Kidney epithelial cell (primary cell): ENCODE results near the gene SLA2. TPM values are rescaled to one million over a fixed set of nuclear protein-coding genes. Genes with fewer than 3 reads are reported as not detected.
"Not testable (repeated sequence)": the region's sequence is repeated elsewhere in the genome, so short reads cannot be mapped to it uniquely, and the experiment has no call there.

ENCODE experiments used
- DNase-seq: peaks from one replicate; pipeline ENCODE4 v3.0.0-alpha.2; 2010; ENCODE audit warnings: low read depth
- H3K27me3 ChIP-seq: 2 replicates; pipeline ENCODE4 v1.6.0; 2011; ENCODE audit warnings: low read length; ENCODE audit not compliant: control insufficient read depth, insufficient read depth
- H3K36me3 ChIP-seq: 2 replicates; pipeline ENCODE4 v1.5.1; 2011; ENCODE audit warnings: low read length; ENCODE audit not compliant: control insufficient read depth, insufficient read depth
- H3K4me3 ChIP-seq: 2 replicates; pipeline ENCODE4 v1.5.1; 2011; ENCODE audit warnings: low read depth, mild to moderate bottlenecking, control low read depth, low read length
- total RNA-seq: library from RNA; depleted of rRNA; stranded (reverse); fragments of >200 nt; gene quantifications from 2 replicates; pipeline ENCODE4 v1.2.3, GENCODE V29; 2015
- TF ChIP-seq, protein P1 (sequence below): IDR thresholded peaks from 2 replicates; pipeline ENCODE4 v1.5.1; 2011; ENCODE audit warnings: mild to moderate bottlenecking, moderate library complexity, low read length, control low read depth, inconsistent platforms; ENCODE audit not compliant: insufficient read depth, poor library complexity, severe bottlenecking

Gene SLA2
- total RNA-seq, 1 donor from 2014 or later, result 0.08 TPM

DNA sequence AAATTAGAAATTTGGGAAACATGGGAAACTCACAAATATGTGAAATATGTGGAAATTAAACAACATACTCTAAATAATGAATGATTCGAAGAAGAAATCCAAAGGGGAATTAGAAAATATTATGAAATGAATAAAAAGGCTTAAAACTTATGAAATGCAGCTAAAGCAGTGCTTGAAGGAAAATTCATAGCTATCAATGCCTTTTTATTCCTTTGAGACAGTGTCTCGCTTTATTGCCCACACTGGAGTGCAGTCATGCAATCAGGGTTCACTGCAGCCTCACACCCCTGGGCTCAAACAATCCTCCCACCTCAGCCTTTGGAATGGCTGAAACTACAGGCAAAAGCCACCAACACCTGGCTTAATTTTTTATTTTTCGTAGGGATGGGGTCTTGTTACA is 80.5 kb downstream of the SLA2 start:
- TF ChIP-seq, protein P1, sequence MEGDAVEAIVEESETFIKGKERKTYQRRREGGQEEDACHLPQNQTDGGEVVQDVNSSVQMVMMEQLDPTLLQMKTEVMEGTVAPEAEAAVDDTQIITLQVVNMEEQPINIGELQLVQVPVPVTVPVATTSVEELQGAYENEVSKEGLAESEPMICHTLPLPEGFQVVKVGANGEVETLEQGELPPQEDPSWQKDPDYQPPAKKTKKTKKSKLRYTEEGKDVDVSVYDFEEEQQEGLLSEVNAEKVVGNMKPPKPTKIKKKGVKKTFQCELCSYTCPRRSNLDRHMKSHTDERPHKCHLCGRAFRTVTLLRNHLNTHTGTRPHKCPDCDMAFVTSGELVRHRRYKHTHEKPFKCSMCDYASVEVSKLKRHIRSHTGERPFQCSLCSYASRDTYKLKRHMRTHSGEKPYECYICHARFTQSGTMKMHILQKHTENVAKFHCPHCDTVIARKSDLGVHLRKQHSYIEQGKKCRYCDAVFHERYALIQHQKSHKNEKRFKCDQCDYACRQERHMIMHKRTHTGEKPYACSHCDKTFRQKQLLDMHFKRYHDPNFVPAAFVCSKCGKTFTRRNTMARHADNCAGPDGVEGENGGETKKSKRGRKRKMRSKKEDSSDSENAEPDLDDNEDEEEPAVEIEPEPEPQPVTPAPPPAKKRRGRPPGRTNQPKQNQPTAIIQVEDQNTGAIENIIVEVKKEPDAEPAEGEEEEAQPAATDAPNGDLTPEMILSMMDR, result no peak
- Histone ChIP-seq H3K4me3 (no peak overlapping the region), H3K27me3 (no peaks in the 10 kb centered on the region), H3K36me3 (no peaks in the 10 kb centered on the region)
- DNase-seq, result no peak

DNA sequence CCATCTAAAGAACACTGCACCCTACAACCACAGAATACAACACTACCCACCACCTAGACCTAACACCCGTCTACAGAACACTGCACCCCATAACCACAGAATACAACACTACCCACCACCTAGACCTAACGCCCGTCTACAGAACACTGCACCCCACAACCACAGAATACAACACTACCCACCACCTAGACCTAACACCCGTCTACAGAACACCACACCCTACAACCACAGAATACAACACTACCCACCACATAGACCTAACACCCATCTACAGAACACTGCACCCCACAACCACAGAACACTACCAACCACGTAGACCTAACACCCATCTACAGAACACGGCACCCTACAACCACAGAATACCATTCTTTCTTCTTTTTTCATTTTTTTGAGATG is 81.3 kb downstream of the SLA2 start:
- H3K27me3 ChIP-seq, H3K4me3 ChIP-seq, H3K36me3 ChIP-seq, DNase-seq: not testable (repeated sequence)

DNA sequence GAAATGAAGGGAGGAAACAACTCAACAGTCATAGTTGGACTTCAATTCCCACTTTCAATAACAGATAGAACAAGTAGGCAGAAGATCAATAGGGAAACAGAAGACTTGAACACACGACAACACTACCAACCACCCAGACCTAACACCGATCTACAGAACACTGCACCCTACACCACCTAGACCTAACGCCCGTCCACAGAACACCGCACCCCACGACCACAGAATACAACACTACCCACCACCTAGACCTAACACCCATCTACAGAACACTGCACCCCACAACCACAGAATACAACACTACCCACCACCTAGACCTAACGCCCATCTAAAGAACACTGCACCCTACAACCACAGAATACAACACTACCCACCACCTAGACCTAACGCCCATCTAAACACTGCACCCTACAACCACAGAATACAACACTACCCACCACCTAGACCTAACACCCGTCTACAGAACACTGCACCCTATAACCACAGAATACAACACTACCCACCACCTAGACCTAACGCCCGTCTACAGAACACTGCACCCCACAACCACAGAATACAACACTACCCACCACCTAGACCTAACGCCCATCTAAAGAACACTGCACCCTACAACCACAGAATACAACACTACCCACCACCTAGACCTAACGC is 81.8 kb downstream of the SLA2 start:
- H3K4me3 ChIP-seq, H3K27me3 ChIP-seq, H3K36me3 ChIP-seq, DNase-seq: not testable (repeated sequence)

DNA sequence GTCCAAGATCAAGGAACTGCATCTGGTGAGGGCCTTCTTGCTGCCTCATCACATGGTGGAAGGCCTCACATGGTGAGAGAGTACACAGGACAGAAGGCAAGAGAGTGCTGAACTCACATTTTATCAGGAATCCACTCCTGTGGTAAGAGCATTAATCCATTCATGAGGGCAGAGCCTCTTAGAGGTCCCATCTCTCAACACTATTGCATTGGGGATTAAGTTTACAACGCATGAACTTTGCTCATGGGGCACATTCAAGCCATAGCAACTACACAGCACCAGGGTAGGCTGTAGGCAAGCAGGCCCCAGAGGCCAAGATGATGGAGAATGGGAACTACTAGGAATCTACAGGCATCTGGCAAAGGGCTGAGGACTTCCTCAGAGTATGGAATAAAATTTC is 82.6 kb downstream of the SLA2 start:
- no peaks in the 10 kb centered on the region for H3K36me3 ChIP-seq
- no peak overlapping the region for H3K4me3 ChIP-seq
- no peak for DNase-seq
- no peaks in the 10 kb centered on the region for H3K27me3 ChIP-seq
- TF ChIP-seq, protein P1, result no peak

DNA sequence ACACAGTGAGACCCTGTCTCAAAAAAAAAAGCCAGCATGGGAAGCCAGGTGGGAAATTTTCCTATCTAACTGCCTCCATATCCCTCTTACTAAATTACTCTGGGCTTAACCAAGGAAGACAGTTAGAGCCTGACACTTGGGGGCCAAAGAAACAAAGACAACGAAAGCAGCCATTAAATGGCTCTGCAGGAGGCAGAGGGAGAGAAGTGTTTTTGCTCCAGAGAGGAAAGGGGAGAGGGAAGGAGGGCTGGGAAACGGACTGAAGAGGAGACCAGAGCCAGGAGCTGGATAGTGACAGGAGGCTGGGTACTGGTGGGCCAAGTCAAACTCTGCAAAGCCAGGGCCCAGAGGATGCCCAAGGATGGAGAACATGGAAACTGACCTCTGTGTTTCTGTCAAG is 83.3 kb downstream of the SLA2 start:
- H3K36me3 ChIP-seq, result no peaks in the 10 kb centered on the region
- no peaks in the 10 kb centered on the region for H3K27me3 ChIP-seq
- no peak overlapping the region for H3K4me3 ChIP-seq
- DNase-seq, result no peak
- TF ChIP-seq, protein P1, result no peak

Other genes with a start within 250 kb of the SLA2 start
- gene MYL9, start 104.7 kb downstream of the SLA2 start, total RNA-seq, result 58.5 and 83.2 TPM in 2 replicates
- 21.2 and 22.0 TPM in 2 replicates for gene TGIF2, start 72.6 kb downstream of the SLA2 start, total RNA-seq
- gene RAB5IF, start 40.4 kb downstream of the SLA2 start, total RNA-seq, result 123 and 162 TPM in 2 replicates
- 17.2 and 20.2 TPM in 2 replicates for gene NDRG3, start 99.9 kb upstream of the SLA2 start, total RNA-seq
- gene DSN1, start 127.6 kb upstream of the SLA2 start, total RNA-seq, result 8.4 and 9.5 TPM in 2 replicates
- gene TLDC2, start 229.9 kb upstream of the SLA2 start, total RNA-seq, result 0.14 and 0.25 TPM in 2 replicates